Measurements from ENCODE around the gene DENND6A. TPM values are rescaled to one million over a fixed set of nuclear protein-coding genes. Genes with fewer than 3 reads are reported as not detected.

DENND6A gene
- total and polyA plus RNA-seq, 4 donors: 8.2 to 53.8 (median 18.9) TPM

GRCh38 chr3:57627976-57628375 lies 64.9 kb downstream of the DENND6A start:
- no peaks in the 10 kb centered on the region for H3K9me3 ChIP-seq (ENCODE audit: control insufficient read depth in 4 of 4, insufficient read depth in 3 of 4, low read length in 3 of 4)
- TF ChIP-seq CTCF (IDR thresholded peaks at IDR 0.05; ENCODE audit: control extremely low read depth, extremely low read depth): no peak
- ATAC-seq (ENCODE audit: insufficient read depth, low FRiP score) (no peak), DNase-seq (no peak)
- H3K4me3 ChIP-seq: no peak overlapping the region
- H3K9ac ChIP-seq (ENCODE audit: insufficient read depth in 1 of 2, low read length in 2 of 2): no peak overlapping the region
- H3K27ac ChIP-seq (ENCODE audit: low read depth in 1 of 2, low read length in 1 of 2): no peak overlapping the region
- peaks cover 12 to 47% (median 20%) of the 10 kb centered on the region in 4 donors for H3K36me3 ChIP-seq (ENCODE audit: control insufficient read depth in 4 of 4, insufficient read depth in 4 of 4, low read length in 4 of 4)
- WGBS, 2 donors: 88 to 93% methylated on average over 6 of the region's 6 CpGs
- no peaks in the 10 kb centered on the region for H3K4me1 ChIP-seq (ENCODE audit: control insufficient read depth in 5 of 5, insufficient read depth in 5 of 5, low read length in 5 of 5)
- H3K27me3 ChIP-seq (ENCODE audit: control insufficient read depth in 3 of 3, insufficient read depth in 3 of 3, low read length in 2 of 3): no peaks in the 10 kb centered on the region

GRCh38 chr3:57624801-57625200 lies 68.1 kb downstream of the DENND6A start:
- DNase-seq: no peak

GRCh38 chr3:57622362-57622761 lies 70.5 kb downstream of the DENND6A start:
- H3K27ac ChIP-seq (ENCODE audit: low read depth in 1 of 2, low read length in 1 of 2): no peak overlapping the region
- H3K9me3 ChIP-seq (ENCODE audit: control insufficient read depth in 4 of 4, insufficient read depth in 3 of 4, low read length in 3 of 4): no peaks in the 10 kb centered on the region
- no peaks in the 10 kb centered on the region for H3K4me1 ChIP-seq (ENCODE audit: control insufficient read depth in 5 of 5, insufficient read depth in 5 of 5, low read length in 5 of 5)
- DNase-seq (peak in 1 of 3 donors; percentile 20), ATAC-seq (ENCODE audit: insufficient read depth, low FRiP score) (no peak)
- H3K36me3 ChIP-seq (ENCODE audit: control insufficient read depth in 4 of 4, insufficient read depth in 4 of 4, low read length in 4 of 4): peaks cover 0 to 23% (median 6%) of the 10 kb centered on the region in 4 donors
- no peak overlapping the region for H3K9ac ChIP-seq (ENCODE audit: insufficient read depth in 1 of 2, low read length in 2 of 2)
- TF ChIP-seq CTCF (IDR thresholded peaks at IDR 0.05; ENCODE audit: control extremely low read depth, extremely low read depth): no peak
- H3K27me3 ChIP-seq (ENCODE audit: control insufficient read depth in 3 of 3, insufficient read depth in 3 of 3, low read length in 2 of 3): no peaks in the 10 kb centered on the region
- H3K4me3 ChIP-seq: no peak overlapping the region

More at GRCh38 chr3:57624801-57625200, 68.1 kb downstream of the DENND6A start:
- Histone ChIP-seq H3K27ac (ENCODE audit: low read depth in 1 of 2, low read length in 1 of 2) (no peak overlapping the region), H3K36me3 (ENCODE audit: control insufficient read depth in 4 of 4, insufficient read depth in 4 of 4, low read length in 4 of 4) (peaks cover 10 to 35% (median 12%) of the 10 kb centered on the region in 4 donors), H3K9ac (ENCODE audit: insufficient read depth in 1 of 2, low read length in 2 of 2) (no peak overlapping the region), H3K9me3 (ENCODE audit: control insufficient read depth in 4 of 4, insufficient read depth in 3 of 4, low read length in 3 of 4) (no peaks in the 10 kb centered on the region), H3K4me3 (no peak overlapping the region), H3K27me3 (ENCODE audit: control insufficient read depth in 3 of 3, insufficient read depth in 3 of 3, low read length in 2 of 3) (no peaks in the 10 kb centered on the region), H3K4me1 (ENCODE audit: control insufficient read depth in 5 of 5, insufficient read depth in 5 of 5, low read length in 5 of 5) (no peaks in the 10 kb centered on the region)
- 92 to 98% methylated on average over 3 of the region's 3 CpGs for WGBS, 2 donors
- no peak for TF ChIP-seq CTCF (IDR thresholded peaks at IDR 0.05; ENCODE audit: control extremely low read depth, extremely low read depth)
- no peak for ATAC-seq (ENCODE audit: insufficient read depth, low FRiP score)

GRCh38 chr3:57617739-57618138 lies 75.1 kb downstream of the DENND6A start:
- no peak overlapping the region for H3K4me3 ChIP-seq
- H3K9ac ChIP-seq (ENCODE audit: insufficient read depth in 1 of 2, low read length in 2 of 2): no peak overlapping the region
- no peak for TF ChIP-seq CTCF (IDR thresholded peaks at IDR 0.05; ENCODE audit: control extremely low read depth, extremely low read depth)
- peaks cover 0 to 4% (median 2%) of the 10 kb centered on the region in 4 donors for H3K36me3 ChIP-seq (ENCODE audit: control insufficient read depth in 4 of 4, insufficient read depth in 4 of 4, low read length in 4 of 4)
- no peaks in the 10 kb centered on the region for H3K27me3 ChIP-seq (ENCODE audit: control insufficient read depth in 3 of 3, insufficient read depth in 3 of 3, low read length in 2 of 3)
- WGBS, 2 donors: 98 to 99% methylated on average over 3 of the region's 3 CpGs
- peaks cover 0 to 3% (median 0%) of the 10 kb centered on the region in 5 donors for H3K4me1 ChIP-seq (ENCODE audit: control insufficient read depth in 5 of 5, insufficient read depth in 5 of 5, low read length in 5 of 5)
- DNase-seq (no peak), ATAC-seq (ENCODE audit: insufficient read depth, low FRiP score) (no peak)
- no peak overlapping the region for H3K27ac ChIP-seq (ENCODE audit: low read depth in 1 of 2, low read length in 1 of 2)
- H3K9me3 ChIP-seq (ENCODE audit: control insufficient read depth in 4 of 4, insufficient read depth in 3 of 4, low read length in 3 of 4): no peaks in the 10 kb centered on the region

Measured in lung (tissue), 12 donors.